GM19397 (cell line): ENCODE results near the gene CCNL2.

Source experiments
- ATAC-seq: cut with Tn5 transposase; IDR thresholded peaks from one replicate; pipeline ENCODE4 v1.9.1; 2021; ENCODE audit warnings: mild to moderate bottlenecking, moderate library complexity; ENCODE audit not compliant: unreplicated experiment

The CCNL2 gene

DNA sequence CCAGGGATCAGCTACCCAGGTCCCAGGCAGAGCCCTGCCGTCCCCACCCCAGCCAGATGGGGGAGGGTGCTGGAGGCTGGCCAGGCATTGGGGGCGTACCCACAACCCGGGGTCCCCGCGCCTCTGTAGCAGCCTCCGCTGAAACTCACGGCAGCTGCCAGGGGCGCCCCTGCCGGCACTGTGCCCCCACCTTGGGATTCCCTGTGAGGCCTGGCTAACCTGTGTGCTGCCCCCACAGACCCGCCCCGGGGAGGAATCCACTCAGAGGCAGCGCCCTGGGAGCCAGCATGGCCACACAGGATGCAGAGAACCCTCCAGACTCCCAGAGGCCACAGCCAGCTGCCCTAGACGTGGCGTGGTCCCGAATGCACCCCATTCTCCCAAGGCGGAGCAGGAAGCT lies 53.8 kb downstream of the CCNL2 start:
- no peak for ATAC-seq

DNA sequence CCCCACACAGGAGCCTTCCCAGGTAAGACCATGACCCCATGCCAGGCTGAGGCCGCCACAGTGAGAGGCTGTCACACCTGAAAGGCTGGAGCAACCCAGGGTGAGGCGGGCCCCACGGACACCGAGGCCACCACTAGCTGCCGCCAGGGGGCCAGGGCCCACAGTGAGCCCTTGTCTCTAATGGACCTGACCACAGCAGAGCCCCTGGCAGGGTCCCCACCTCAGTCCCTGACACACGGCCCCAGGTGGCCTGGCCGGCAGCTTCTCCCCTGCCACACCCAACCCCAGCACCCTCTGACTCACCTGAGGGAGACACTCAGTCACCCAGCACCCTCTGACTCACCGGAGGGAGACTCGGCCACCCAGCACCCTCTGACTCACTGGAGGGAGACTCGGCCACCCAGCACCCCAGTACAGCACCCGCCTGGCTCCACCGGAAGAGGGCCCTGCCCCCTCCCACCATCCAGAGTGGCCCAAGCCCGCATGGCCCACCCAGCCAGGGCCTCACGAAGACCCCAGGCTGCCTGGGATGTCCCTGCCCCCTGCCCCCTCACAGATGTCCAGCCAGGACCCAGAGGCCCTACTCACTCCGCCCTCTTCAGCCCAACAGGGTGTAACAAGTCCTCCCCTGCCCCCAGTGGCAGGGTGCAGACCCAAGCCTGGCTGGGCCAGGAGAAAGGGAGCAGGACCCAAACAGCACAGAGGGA lies 54.3 kb downstream of the CCNL2 start:
- ATAC-seq, result no peak

DNA sequence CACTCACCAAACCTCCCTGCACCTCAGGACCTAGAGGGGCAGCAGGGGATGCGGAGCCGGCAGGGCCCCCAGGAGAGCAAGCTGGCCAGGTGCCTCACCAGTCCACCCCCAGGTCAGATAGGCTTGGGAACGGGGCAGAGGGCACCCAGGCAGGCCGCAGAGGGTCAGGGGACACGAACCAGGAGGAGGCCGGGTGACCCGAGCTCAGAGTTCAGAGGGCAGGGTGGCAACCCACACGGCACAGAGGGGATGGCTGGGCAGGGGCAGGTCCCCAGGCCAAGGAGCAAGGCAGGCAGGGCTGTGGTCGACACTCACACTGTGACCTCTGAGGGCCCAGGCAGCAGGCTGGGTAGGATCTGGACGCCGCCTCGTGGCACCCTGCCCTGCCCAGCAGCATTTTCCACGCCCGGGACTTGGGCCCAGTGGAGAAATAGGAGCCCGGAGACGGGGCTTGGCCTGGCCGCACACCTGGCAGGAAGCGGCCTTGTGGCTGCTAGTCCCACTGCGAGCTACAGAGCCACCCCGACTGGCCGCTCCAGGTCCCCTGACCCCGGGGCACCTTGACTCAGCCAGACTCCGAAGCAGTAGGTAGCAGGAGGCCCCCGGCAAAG lies 55.2 kb downstream of the CCNL2 start:
- ATAC-seq, result no peak

DNA sequence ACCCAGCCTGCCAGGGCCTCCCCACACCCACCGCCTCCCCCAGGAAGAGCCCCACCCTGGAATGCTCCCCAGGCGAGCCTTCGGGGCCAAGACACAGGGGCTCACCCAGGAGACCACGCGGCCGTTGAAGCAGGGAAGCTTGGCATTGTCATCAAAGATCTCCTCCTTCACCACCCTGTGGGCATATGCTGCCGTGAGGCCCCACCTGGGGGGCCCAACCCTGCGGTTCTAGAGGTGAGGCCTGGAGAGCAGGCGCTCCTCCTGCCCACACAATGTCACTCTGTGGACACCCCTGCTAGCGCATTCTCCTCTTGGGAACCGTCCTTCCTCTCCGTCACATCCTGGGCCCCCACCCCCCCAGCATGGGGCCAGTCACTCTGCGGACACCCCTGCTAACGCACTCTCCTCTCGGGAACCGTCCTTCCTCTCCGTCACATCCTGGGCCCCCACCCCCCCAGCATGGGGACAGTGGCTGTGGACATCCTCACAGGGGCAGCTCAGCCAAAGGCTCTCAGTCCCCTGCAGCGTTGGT lies 56.5 kb downstream of the CCNL2 start:
- ATAC-seq, result no peak

DNA sequence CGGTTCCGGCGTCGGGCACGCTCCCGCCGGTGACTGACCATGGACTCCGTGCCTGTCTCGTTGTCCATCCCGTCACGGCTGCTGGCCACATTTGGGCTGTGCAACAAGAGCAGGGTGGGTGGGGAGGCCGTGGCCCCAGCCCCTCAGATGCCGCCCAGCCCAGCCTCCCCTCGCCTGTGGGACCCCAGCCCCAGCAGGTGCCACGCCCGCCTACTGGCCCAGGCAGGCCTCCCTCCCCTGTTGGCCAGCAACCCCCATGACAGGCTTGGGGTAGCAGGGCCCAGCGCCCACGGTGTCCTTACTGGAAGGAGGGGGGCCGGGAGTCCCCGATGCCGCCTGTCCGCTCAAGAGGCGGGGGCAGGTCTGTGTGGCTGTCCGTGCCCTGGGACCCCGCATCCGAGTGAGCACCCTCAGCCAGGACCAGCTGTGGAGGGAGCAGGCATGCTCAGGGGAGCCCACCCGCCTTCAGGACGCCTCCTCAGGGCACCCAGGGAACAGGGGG lies 57.0 kb downstream of the CCNL2 start:
- no peak for ATAC-seq

DNA sequence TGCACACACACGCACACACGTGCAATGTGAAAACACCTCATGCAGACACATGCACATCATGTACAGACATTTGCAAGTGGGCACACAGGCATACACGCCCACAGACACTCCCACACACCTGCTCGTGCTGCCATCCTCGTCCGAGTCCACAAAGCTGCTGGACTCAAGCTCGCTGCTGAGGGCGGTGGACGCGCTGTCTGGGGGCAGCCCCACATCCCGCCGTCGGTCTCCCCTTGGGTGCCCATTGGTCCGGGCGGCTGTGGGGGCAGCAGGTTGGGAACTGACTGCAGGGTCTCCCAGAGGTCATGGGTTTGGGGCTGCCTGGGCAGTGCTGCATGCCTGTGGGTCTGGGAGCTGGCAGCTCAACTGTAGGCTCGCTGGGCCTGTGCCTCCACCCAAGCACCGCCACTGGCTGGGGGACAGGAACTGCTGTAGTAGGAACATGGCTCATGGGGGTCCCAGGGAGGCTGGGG lies 57.5 kb downstream of the CCNL2 start:
- no peak for ATAC-seq

DNA sequence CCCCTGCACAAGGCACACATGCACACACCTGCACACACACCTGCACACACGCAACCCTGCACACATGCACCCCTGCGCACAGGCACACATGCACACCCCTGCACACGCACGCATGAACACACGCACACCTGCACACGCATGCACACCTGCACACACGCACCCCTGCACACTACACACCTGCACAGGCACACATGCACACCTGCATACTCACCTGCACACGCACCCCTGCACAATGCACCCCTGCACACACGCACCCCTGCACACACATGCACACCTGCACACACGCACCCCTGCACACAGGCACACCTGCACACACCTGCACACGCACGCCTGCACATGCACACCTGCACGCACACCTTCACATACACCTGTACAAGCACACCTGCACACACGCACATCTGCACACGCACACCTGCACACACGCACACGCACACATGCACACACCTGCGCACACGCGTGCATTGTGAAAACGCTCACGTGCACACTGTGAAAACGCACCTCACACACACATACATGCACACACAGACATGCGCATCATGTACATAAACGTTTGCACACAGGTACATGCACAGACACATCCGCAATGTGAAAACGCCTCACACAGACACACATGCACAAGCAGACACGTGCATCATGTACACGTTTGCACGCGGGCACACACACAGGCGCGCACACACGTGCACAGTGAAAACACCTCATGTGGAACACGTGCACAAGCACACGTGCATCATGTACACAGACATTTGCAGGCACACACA lies 58.2 kb downstream of the CCNL2 start:
- ATAC-seq, result no peak

DNA sequence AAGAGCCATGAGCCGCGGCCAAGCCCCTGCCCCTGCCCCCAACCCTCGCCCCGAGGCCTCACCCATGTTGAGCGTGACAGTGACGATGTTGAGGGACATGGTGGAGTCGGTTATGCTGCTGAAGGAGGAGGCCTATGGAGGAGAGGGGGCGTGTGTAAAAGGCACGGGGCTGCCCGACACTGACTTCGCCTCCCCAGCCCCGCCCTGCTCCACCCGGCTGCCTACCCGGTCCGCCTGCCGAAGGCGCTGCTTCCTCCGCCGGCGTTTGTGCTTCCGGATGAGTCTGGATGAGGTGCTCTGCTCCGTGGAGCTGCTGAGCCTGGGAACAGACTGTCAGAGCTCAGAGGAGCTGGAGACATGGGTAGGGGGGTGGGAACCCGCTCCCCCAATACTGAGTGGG lies 59.0 kb downstream of the CCNL2 start:
- no peak for ATAC-seq

DNA sequence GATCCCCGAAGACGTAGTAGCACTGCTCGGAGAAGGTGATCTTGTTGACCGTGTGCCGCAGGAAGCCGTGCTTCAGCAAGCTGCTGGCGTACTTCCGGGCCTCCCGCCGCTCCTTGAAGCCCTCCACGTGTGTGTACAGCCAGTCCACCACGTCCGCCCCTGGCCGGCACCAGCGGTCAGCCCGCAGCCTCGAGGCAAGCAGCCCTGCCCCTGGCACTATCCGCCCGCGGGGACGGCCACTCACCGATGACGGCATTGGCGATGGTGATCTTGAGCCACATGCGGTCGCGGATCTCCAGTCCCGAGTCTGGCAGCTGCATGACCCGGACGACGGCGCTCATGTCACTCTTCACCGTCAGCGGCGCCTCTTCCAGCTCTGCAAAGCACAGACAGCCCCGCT lies 60.9 kb downstream of the CCNL2 start:
- ATAC-seq, result no peak

DNA sequence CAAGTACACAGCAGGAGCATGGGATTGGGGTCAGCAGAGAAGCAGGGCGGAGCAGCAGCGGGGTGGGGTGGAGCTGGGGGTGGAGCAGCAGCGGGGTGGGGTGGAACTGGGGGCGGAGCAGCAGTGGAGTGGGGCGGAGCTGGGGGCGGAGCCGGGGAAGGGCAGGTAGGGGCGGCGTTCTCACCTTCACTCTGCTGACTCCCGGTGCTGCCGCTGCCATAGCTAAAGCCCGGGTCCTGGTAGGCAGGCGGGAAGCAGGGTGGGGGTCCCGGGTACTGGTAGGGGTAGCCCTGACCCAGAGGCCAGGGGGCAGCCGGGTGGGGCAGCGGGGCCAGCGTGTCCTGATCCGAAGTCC lies 61.4 kb downstream of the CCNL2 start:
- ATAC-seq, result no peak

DNA sequence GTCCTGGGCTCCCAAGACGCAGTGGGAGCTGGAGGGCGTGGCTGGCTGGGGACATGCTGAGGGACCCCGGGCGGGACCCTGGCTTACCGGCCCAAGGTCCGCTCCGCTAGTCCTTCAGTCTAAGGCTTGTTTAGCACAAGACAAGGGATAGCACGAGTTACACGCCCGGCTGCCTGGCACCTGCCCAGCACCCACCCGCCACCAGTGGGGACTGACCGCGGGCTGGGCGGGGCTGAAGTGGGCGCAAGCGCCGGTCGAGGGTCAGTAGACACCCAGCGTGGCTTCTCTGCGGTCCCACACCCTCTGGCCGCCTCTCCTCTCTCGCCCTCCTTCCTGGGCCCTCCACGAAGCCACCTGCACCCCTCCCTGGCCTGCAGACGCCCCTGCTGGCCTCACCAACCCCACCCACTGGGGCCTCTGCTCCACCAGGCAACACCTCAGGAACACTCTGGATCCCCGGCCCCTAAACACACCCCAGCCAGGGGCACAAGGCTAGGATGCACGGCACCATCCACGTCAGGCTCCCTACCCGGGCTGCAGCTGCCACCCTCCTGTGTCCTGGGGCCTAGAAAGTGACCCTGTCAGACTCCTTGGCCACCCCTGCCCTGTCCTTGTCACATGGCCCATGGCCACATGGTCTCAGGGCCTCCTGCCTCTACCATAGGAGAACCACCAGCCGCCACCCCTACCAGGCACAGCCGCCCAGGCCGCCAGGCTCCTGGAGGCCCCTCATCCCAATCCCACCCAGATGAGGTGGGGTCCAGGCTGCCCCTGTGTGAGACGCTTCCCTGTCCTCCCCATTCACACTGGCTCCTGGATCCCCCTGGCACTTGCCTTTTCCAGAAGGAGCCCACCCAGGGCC lies 62.0 kb downstream of the CCNL2 start:
- ATAC-seq, result no peak

DNA sequence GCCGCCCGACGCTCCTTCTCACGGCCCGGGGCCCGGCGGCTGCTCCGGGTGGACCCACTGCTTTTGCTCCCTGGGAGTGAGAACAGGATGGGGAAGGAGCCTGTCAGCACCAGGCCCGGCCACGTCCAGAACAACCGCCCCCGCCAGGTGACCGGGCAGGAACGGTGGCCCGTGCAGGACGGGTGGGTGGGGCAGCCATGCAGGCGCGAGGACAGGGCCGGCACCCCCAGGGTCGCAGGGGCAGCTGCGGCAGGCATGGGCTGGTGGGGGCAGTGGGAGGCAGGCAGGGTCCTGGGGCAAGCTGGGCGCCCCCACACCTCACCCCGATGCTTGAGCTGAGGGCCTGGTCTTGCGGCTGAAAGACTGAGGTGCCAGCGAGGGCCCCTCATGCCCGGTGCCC lies 62.7 kb downstream of the CCNL2 start:
- ATAC-seq, result no peak

DNA sequence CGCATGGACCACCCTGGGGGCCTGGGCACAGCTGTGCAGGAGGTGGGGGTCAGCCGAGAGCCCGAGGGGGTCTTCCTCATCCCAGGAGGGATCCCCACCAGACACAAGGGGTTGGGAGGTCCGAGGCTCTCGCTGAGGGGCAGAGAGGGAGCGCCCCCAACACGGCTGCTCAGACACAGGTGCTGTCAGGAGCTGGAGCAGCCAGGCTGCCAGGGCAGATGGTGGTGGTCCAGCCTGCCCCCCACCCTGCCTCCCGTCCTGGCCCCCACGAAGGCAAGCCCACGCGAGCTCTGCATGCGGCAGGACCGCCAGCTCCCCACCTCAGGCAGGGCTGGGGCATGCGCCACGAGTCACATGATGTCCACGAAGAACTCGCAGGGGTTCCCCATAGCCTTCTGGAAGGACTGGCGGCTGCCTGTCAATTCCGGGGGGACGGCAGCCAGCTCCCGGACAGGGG lies 63.3 kb downstream of the CCNL2 start:
- ATAC-seq, result no peak
